PC-9 (cell line): ENCODE data around the gene MARCHF3.

ENCODE experiments used
- EZH2 ChIP-seq: fragments of 200-600 bp; sonication (generic); IDR thresholded peaks from 2 replicates; pipeline ENCODE4 v1.8.0; 2017; ENCODE audit warnings: antibody characterized with exemption, low read depth
- TF ChIP-seq, protein P1 (sequence below): fragments of 200-600 bp; sonication (generic); conservative IDR thresholded peaks from 2 replicates; pipeline ENCODE4 v1.6.1; 2017; ENCODE audit warnings: mixed run types, antibody characterized with exemption, mild to moderate bottlenecking, moderate library complexity

DNA sequence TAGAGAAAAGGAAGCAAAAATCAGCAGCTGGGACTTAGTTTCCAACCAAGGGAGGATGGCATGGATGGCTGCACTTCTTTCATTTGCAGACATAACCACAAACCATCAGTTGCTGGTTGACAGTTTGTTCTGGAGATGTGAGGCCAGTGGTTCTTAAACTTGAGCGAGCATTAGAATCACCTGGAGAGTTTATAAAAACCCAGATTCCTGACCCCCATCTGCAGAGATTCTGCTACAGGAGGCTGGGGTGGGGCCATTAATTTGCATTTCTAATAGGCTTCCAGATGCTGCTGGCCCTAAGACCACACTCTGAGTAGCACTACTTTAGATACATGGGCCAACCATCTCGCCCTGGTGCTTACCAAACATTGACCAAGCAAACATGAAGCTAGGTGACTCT lies 60.8 kb downstream of the MARCHF3 start:
- TF ChIP-seq EZH2, result no peak
- TF ChIP-seq, protein P1, sequence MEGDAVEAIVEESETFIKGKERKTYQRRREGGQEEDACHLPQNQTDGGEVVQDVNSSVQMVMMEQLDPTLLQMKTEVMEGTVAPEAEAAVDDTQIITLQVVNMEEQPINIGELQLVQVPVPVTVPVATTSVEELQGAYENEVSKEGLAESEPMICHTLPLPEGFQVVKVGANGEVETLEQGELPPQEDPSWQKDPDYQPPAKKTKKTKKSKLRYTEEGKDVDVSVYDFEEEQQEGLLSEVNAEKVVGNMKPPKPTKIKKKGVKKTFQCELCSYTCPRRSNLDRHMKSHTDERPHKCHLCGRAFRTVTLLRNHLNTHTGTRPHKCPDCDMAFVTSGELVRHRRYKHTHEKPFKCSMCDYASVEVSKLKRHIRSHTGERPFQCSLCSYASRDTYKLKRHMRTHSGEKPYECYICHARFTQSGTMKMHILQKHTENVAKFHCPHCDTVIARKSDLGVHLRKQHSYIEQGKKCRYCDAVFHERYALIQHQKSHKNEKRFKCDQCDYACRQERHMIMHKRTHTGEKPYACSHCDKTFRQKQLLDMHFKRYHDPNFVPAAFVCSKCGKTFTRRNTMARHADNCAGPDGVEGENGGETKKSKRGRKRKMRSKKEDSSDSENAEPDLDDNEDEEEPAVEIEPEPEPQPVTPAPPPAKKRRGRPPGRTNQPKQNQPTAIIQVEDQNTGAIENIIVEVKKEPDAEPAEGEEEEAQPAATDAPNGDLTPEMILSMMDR, result no peak
